D341Med (cell line): ENCODE data around the gene BUD31.
"Not testable (repeated sequence)": the region's sequence is repeated elsewhere in the genome, so short reads cannot be mapped to it uniquely, and the experiment has no call there.

Source experiments
- DNase-seq: peaks from one replicate; pipeline ENCODE4 v3.0.0; 2012; ENCODE audit warnings: low spot score

Gene BUD31

GRCh38 chr7:99399597-99399996 is 9.2 kb upstream of the BUD31 start:
- DNase-seq, result no peak

- no peak for DNase-seq
Measured at GRCh38 chr7:99402854-99403253, 5.9 kb upstream of the BUD31 start.

GRCh38 chr7:99403764-99404163 is 5.0 kb upstream of the BUD31 start:
- DNase-seq, result no peak

GRCh38 chr7:99404235-99404976 is 4.4 kb upstream of the BUD31 start:
- DNase-seq, result no peak

GRCh38 chr7:99404977-99405320 is 3.8 kb upstream of the BUD31 start:
- no peak for DNase-seq

- no peak for DNase-seq
Measured at GRCh38 chr7:99406557-99406956, 2.2 kb upstream of the BUD31 start.

- peak; percentile 54 for DNase-seq
Measured at GRCh38 chr7:99407872-99408378, 844 bp upstream of the BUD31 start.

- no peak for DNase-seq
Measured at GRCh38 chr7:99409192-99409572, 413 bp downstream of the BUD31 start.

GRCh38 chr7:99409806-99410205 is 1.0 kb downstream of the BUD31 start:
- DNase-seq, result no peak

GRCh38 chr7:99410635-99411034 is 1.9 kb downstream of the BUD31 start:
- no peak for DNase-seq

- DNase-seq, result not testable (repeated sequence)
Measured at GRCh38 chr7:99415513-99416127, 6.9 kb downstream of the BUD31 start.

- peak; percentile 13 for DNase-seq
Measured at GRCh38 chr7:99418260-99418659, 9.5 kb downstream of the BUD31 start.

- DNase-seq, result no peak
Measured at GRCh38 chr7:99419323-99420021, 10.7 kb downstream of the BUD31 start.

GRCh38 chr7:99420213-99420612 is 11.4 kb downstream of the BUD31 start:
- DNase-seq, result no peak

- DNase-seq, result no peak
Measured at GRCh38 chr7:99420986-99421385, 12.2 kb downstream of the BUD31 start.

GRCh38 chr7:99422186-99422585 is 13.4 kb downstream of the BUD31 start:
- DNase-seq, result no peak

GRCh38 chr7:99422625-99423024 is 13.9 kb downstream of the BUD31 start:
- DNase-seq, result no peak

GRCh38 chr7:99424932-99425730 is 16.4 kb downstream of the BUD31 start:
- DNase-seq, result no peak

GRCh38 chr7:99428972-99429566 is 20.3 kb downstream of the BUD31 start:
- DNase-seq, result no peak

GRCh38 chr7:99429756-99430155 is 21.0 kb downstream of the BUD31 start:
- DNase-seq, result no peak

GRCh38 chr7:99431756-99432540 is 23.2 kb downstream of the BUD31 start:
- not testable (repeated sequence) for DNase-seq
